ENCODE data around the gene ZNFX1. TPM values are rescaled to one million over a fixed set of nuclear protein-coding genes. Genes with fewer than 3 reads are reported as not detected.
A peak's percentile ranks its signal among the peaks of the same experiment; 100 is the strongest.

ZNFX1 gene
- total and polyA plus RNA-seq, 2 donors (not counting 1 experiment from before 2014, with no cell fraction given), result 10.3 to 37.9 TPM

DNA sequence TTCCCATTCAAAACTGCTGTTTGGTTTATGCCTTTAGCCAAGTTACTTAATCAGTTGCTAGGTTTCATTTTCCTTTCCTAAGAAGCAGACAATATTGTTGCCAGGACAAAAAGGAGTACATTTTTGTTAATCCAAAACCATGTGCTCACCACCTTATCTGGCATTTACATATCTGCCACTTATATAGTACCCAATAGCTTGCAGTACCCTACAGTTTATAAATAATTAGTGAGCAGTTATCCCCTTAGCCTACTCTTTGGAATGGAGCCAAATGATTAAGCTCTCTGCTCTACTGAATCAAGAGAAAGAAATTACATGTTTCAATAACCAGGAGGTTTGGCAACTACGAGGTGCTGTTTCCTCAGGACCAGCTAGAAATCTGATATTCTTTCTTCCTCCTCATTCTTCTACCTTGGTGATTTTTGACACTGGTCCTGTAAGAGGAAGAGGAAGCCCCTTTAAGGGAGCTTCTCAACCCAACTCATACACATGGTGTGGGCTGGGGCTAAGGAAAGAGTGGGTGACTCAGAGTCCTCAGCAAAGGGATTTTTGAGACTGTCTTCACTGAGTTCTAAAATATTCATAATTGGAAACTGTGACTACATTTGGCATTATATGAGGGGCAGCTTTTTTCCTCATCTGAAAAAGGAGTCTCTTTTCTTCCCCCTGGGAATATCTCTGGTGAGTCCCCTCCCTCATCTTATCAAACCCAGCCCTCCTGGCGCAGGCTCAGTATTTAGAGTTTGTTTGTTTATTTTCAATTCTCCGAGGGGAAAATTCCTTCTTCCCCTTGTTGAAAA is 1.5 kb downstream of the ZNFX1 start:
- ATAC-seq (ENCODE audit: low read depth), result peak; percentile 8
- peaks cover 3% of the 10 kb centered on the region for H3K9me3 Mint-ChIP-seq (ENCODE audit: insufficient read depth)

More for the DNA sequence above, 1.5 kb downstream of the ZNFX1 start:
- WGBS (ENCODE audit: insufficient coverage), result no CpG with 5 or more reads among the region's 3 CpGs
- peak overlapping the region; percentile 98 for H3K27ac Mint-ChIP-seq
- intact Hi-C loops (cut with micrococcal nuclease), result loop anchor here (5.0 kb wide), 2 partner anchors 354 to 1919 kb away; partner anchors contain the start of genes ARFGEF2 and ZMYND8
- H3K4me1 Mint-ChIP-seq, result peaks cover 54% of the 10 kb centered on the region
- Histone ChIP-seq H3K9me3 (ENCODE audit: control extremely low read depth in 1 of 3, control insufficient read depth in 2 of 3, insufficient read depth in 1 of 3, low read length in 2 of 3) (peaks cover 1 to 18% (median 17%) of the 10 kb centered on the region in 3 donors), H3K79me2 (ENCODE audit: control insufficient read depth, insufficient read depth, low read length) (peaks cover 73% of the 10 kb centered on the region), H3K9ac (ENCODE audit: low read length) (peak overlapping the region; percentile 88), H4K20me1 (ENCODE audit: control insufficient read depth, insufficient read depth, low read length, poor library complexity, severe bottlenecking) (peaks cover 41% of the 10 kb centered on the region), H3K4me2 (replicated peaks; ENCODE audit: low read depth, low read length, poor library complexity, severe bottlenecking) (peak overlapping the region; percentile 74), H2AFZ (ENCODE audit: insufficient read depth, low read depth, low read length, poor library complexity, severe bottlenecking) (peak overlapping the region; percentile 75), H3K27me3 (replicated peaks in 1 of 4; ENCODE audit: control extremely low read depth in 1 of 4, control insufficient read depth in 3 of 4, insufficient read depth in 4 of 4, low read length in 3 of 4) (no peaks in the 10 kb centered on the region), H3K4me3 (ENCODE audit: control extremely low read depth in 1 of 5, extremely low read depth in 1 of 5, insufficient read depth in 1 of 5, low read depth in 2 of 5, low read length in 4 of 5) (peak overlapping the region; percentile 73 to 98 (median 96)), H3K36me3 (replicated peaks in 1 of 2; ENCODE audit: control extremely low read depth in 1 of 2, control insufficient read depth in 1 of 2, extremely low read depth in 1 of 2, insufficient read depth in 2 of 2, low read length in 1 of 2) (peaks cover 9 to 43% of the 10 kb centered on the region in 2 experiments), H3K4me1 (ENCODE audit: control insufficient read depth in 2 of 2, insufficient read depth in 2 of 2, low read length in 2 of 2) (peaks cover 38 to 53% of the 10 kb centered on the region in 2 donors), H3K27ac (ENCODE audit: low read length in 2 of 2) (peak overlapping the region; percentile 77 to 98)
- no peak for TF ChIP-seq EZH2 (IDR thresholded peaks at IDR 0.05; ENCODE audit: borderline replicate concordance, insufficient read depth, low read depth, low read length, poor library complexity, severe bottlenecking)
- no peak for TF ChIP-seq CTCF (IDR thresholded peaks at IDR 0.05)
- no peaks in the 10 kb centered on the region for H3K27me3 Mint-ChIP-seq
- DNase-seq, result peak; percentile 68
- CTCF ChIA-PET, result interaction anchor here (0.6 to 1.9 kb wide), 5 partner anchors 9 to 59 kb away, joined by 3 to 7 read pairs (median 3); no protein-coding TSS in a partner anchor
- POLR2A ChIA-PET, result interaction anchor here (0.7 to 1.5 kb wide), 5 partner anchors 9 to 230 kb away, joined by 3 to 13 read pairs (median 4); partner anchors contain the start of genes CSE1L and DDX27
- peak overlapping the region; percentile 99 for H3K4me3 Mint-ChIP-seq

All from B cell (primary cell).